Measurements from ENCODE around the gene PLXNB2.

DNA sequence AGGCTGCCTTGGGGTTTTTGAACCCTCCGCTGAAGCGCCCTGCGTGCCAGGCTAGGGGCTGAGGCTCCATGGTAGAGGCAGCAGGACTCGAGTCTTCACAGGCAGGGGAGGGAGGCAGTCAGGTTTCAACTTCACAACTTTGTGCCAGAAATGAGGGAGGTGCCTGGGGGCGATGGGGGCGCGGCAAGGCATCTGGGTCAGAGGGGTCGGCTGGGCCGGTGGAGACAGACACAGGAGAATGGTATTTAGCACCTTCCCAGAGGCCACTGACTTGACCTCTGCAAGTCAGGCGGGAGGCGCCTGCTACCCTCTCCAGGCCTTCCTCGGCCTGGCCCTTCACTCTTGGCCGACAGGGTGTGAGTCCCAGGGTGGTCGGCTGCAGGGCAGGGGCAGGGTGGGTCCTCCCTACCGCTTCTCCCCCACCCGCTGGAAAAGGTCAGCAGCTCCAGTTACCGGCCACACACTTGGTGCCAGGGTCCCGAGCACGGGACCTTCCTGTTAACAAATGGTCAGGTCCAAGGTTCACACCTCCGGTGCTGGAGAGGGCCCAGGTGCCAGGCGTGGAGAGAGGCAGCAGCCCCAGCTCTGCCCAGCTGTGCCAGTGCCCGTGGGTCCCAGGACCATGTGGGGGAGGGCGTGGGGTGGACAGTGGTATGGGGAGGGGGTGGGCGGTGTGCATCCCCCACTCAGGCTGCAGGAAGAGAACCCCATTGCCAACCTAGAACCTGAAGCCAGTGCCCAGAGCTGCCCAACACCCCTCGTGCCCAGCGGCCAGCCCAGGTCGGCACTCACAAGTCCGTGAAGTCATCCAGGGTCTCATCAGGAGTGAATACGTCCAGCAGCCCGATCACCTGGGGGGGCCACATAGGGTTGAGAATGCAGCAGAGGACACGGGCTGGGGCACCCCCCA, 49.7 kb downstream of the PLXNB2 start:
- no peak for TF ChIP-seq EZH2 (IDR thresholded peaks at IDR 0.05; ENCODE audit: borderline replicate concordance, low read depth, low read length, poor library complexity, severe bottlenecking)
- TF ChIP-seq, protein P1, sequence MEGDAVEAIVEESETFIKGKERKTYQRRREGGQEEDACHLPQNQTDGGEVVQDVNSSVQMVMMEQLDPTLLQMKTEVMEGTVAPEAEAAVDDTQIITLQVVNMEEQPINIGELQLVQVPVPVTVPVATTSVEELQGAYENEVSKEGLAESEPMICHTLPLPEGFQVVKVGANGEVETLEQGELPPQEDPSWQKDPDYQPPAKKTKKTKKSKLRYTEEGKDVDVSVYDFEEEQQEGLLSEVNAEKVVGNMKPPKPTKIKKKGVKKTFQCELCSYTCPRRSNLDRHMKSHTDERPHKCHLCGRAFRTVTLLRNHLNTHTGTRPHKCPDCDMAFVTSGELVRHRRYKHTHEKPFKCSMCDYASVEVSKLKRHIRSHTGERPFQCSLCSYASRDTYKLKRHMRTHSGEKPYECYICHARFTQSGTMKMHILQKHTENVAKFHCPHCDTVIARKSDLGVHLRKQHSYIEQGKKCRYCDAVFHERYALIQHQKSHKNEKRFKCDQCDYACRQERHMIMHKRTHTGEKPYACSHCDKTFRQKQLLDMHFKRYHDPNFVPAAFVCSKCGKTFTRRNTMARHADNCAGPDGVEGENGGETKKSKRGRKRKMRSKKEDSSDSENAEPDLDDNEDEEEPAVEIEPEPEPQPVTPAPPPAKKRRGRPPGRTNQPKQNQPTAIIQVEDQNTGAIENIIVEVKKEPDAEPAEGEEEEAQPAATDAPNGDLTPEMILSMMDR (conservative IDR thresholded peaks at IDR 0.05; ENCODE audit: low read depth, low read length) = no peak

Data from A673 (cell line).